GM10266 (cell line): Measurements from ENCODE around the gene GAB2.
"Not testable (repeated sequence)": the region's sequence is repeated elsewhere in the genome, so short reads cannot be mapped to it uniquely, and the experiment has no call there.

ENCODE experiments used
- DNase-seq: peaks from one replicate; pipeline ENCODE4 v3.0.0; 2012; ENCODE audit errors: extremely low spot score
- TF ChIP-seq, protein P1 (sequence below): IDR thresholded peaks from 2 replicates; pipeline ENCODE4 v1.5.1; 2012; ENCODE audit warnings: mild to moderate bottlenecking, low read depth; ENCODE audit not compliant: control insufficient read depth, insufficient read depth; ENCODE audit errors: missing control alignments

Gene GAB2

GRCh38 chr11:78177216-78177615, 240.4 kb downstream of the GAB2 start:
- no peak for DNase-seq
- TF ChIP-seq, protein P1, sequence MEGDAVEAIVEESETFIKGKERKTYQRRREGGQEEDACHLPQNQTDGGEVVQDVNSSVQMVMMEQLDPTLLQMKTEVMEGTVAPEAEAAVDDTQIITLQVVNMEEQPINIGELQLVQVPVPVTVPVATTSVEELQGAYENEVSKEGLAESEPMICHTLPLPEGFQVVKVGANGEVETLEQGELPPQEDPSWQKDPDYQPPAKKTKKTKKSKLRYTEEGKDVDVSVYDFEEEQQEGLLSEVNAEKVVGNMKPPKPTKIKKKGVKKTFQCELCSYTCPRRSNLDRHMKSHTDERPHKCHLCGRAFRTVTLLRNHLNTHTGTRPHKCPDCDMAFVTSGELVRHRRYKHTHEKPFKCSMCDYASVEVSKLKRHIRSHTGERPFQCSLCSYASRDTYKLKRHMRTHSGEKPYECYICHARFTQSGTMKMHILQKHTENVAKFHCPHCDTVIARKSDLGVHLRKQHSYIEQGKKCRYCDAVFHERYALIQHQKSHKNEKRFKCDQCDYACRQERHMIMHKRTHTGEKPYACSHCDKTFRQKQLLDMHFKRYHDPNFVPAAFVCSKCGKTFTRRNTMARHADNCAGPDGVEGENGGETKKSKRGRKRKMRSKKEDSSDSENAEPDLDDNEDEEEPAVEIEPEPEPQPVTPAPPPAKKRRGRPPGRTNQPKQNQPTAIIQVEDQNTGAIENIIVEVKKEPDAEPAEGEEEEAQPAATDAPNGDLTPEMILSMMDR, result no peak

DNA sequence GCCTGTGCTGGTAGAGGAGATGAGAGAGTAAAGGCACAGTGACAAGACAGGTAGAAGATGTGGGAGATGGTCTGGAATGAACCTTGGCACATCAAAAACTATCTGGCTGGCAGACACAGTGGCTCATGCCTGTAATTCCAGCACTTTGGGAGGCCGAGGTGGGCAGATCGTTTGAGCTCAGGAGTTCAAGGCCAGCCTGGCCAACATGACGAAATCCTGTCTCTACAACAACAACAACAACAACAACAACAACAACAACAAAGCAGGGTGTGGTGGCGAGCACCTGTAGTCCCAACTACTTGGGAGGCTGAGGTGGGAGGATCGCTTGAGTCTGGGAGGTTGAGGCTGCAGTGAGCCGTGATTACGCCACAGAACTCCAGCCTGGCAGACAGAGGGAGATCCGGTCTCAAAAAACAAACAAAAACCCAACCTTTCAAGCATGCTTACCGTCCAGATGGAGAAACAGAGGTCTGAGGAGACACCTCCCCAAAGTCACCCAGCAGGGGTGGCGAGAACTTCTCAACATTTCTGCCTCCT, 240.9 kb downstream of the GAB2 start:
- TF ChIP-seq, protein P1, result no peak
- DNase-seq, result no peak

DNA sequence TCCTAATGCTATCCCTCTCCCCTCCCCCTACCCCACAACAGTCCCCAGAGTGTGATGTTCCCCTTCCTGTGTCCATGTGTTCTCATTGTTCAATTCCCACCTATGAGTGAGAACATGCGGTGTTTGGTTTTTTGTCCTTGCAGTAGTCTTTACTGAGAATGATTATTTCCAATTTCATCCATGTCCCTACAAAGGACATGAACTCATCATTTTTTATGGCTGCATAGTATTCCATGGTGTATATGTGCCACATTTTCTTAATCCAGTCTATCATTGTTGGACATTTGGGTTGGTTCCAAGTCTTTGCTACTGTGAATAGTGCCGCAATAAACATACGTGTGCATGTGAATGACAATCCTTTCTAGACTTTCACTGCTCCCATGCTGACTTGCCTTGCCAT, 241.8 kb downstream of the GAB2 start:
- DNase-seq, result not testable (repeated sequence)

- TF ChIP-seq, protein P1, result no peak
- no peak for DNase-seq
Measured at GRCh38 chr11:78171951-78172350, 245.7 kb downstream of the GAB2 start.

GRCh38 chr11:78170874-78171549, 246.6 kb downstream of the GAB2 start:
- DNase-seq, result no peak

GRCh38 chr11:78170413-78170812, 247.2 kb downstream of the GAB2 start:
- no peak for DNase-seq
- TF ChIP-seq, protein P1, result no peak

More at GRCh38 chr11:78170874-78171549, 246.6 kb downstream of the GAB2 start:
- TF ChIP-seq, protein P1, result no peak

GRCh38 chr11:78168539-78169477, 248.8 kb downstream of the GAB2 start:
- TF ChIP-seq, protein P1, result no peak
- no peak for DNase-seq
